Naive thymus-derived CD8-positive, alpha-beta T cell (primary cell): ENCODE results near the gene CSRP1. TPM values are rescaled to one million over a fixed set of nuclear protein-coding genes. Genes with fewer than 3 reads are reported as not detected.
A peak's percentile ranks its signal among the peaks of the same experiment; 100 is the strongest.
"Not testable (repeated sequence)": the region's sequence is repeated elsewhere in the genome, so short reads cannot be mapped to it uniquely, and the experiment has no call there.

Experiments
- ATAC-seq, 2 donors: fragments of 150-1000 bp; cut with Tn5 transposase in 1 of 2; sonication (Bioruptor Pico), chemical (Tn5 transposase) in 1 of 2; 1 replicate in 1 of 2; 2 replicates in 1 of 2; pipeline ENCODE4 v1.10.0; 2021; ENCODE audit warnings: mild to moderate bottlenecking in 2 of 2, moderate library complexity in 2 of 2
- POLR2A ChIA-PET: fragments of 350-600 bp; sonication (Branson Sonifier 250); formaldehyde crosslinking; loops from one replicate; lab custom pipeline; 2021; ENCODE audit warnings: antibody characterized with exemption; lab: Charles Lee
- DNase-seq, 10 donors: peaks; one replicate each; pipeline versions ENCODE4 v3.0.0 to v3.0.0-alpha.2; 2020 to 2022
- H3K27ac Mint-ChIP-seq, 10 donors: one replicate each; pipeline ENCODE4 v1.8.0; 2020 to 2022; ENCODE audit warnings: mild to moderate bottlenecking in 10 of 10, mixed read lengths in 10 of 10, moderate library complexity in 4 of 10, inconsistent platforms in 1 of 10
- H3K27me3 Mint-ChIP-seq, 5 donors: one replicate each; pipeline ENCODE4 v1.8.0; 2021 to 2022; ENCODE audit warnings: mixed read lengths in 5 of 5
- H3K36me3 Mint-ChIP-seq, 3 donors: one replicate each; pipeline ENCODE4 v1.8.0; 2020 to 2022; ENCODE audit warnings: mixed read lengths in 3 of 3, mild to moderate bottlenecking in 2 of 3, inconsistent platforms in 1 of 3
- H3K4me1 Mint-ChIP-seq, 4 donors: one replicate each; pipeline ENCODE4 v1.8.0; 2021 to 2022; ENCODE audit warnings: mixed read lengths in 4 of 4
- H3K4me3 Mint-ChIP-seq, 10 donors: one replicate each; pipeline ENCODE4 v1.8.0; 2020 to 2022; ENCODE audit warnings: mild to moderate bottlenecking in 10 of 10, mixed read lengths in 10 of 10, moderate library complexity in 6 of 10, inconsistent platforms in 1 of 10
- H3K9me3 Mint-ChIP-seq, 9 donors: one replicate each; pipeline ENCODE4 v1.8.0; 2020 to 2022; ENCODE audit warnings: mixed read lengths in 9 of 9, mild to moderate bottlenecking in 3 of 9, inconsistent platforms in 1 of 9, moderate library complexity in 1 of 9
- polyA plus RNA-seq, 3 donors: library from polyadenylated mRNA; unstranded; fragments of 300-500 nt; fragmentation: Illumina TruSeq; gene quantifications; one replicate each; pipeline ENCODE4 v1.2.3, GENCODE V29; 2021
- total RNA-seq, 8 experiments: library from RNA in 2 of 8; stranded (reverse) in 2 of 8; gene quantifications; one replicate each; pipeline ENCODE4 v1.2.3 and lab custom pipeline; 2021 to 2026

The CSRP1 gene
- total and polyA plus RNA-seq, 5 experiments from 2014 or later, result 21.8 to 48.2 (median 43.3) TPM

- Mint-ChIP-seq H3K4me3 (no peak overlapping the region), H3K27me3 (peaks cover 31 to 65% (median 40%) of the 10 kb centered on the region in 5 donors), H3K36me3 (peaks cover 0 to 25% (median 12%) of the 10 kb centered on the region in 3 donors), H3K27ac (no peak overlapping the region), H3K9me3 (peaks cover 0 to 2% (median 0%) of the 10 kb centered on the region in 9 donors), H3K4me1 (peaks cover 12 to 27% (median 23%) of the 10 kb centered on the region in 4 donors)
- no peak for DNase-seq
- ATAC-seq, result no peak
- POLR2A ChIA-PET, result no interaction called here
Measured at GRCh38 chr1:201535919-201536245, 29.0 kb upstream of the CSRP1 start.

DNA sequence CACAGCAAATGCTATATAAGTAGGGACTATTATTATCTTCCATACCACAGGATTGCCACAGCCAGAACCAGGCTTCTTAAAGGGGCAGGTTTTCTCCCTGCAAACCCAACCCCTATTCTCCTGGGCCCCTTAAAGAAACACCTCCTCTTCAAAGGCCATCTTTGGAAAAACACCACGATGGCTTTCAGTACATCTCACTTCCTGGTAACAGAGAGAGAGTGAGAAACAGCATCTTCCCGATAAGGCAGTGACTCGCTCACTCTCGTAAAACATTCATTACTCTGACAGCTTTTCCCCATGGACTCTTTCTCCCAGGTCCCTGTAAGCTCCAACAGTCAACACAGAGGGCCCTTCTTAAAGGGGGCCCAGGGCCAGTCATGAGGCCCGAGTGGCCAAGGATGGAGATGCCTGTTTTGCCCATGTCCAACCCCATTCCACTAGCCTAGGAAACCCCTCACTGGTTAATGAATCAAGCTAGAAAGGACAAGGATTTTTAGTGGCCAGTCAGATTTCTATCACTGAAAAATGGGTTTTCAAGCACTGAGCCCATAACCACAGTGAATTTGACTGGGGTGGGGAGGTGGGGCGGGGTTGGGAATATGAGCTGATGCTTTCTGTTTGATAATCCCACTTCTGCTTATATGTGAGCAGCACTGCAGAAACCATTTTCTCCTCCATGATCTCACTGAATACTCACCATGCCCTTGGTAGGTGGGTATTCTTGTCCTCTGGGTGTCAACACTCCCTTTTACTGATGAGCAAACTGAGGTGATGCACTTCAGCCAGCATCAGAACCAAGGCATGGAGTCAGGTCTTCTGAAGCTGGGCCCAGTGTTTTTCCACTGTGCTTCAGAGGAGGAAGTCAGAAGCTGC, 28.4 kb upstream of the CSRP1 start:
- ATAC-seq (no peak), DNase-seq (no peak)
- no peak overlapping the region for H3K27ac Mint-ChIP-seq
- H3K4me3 Mint-ChIP-seq, result peak overlapping the region in 1 of 10 donors; percentile 13
- POLR2A ChIA-PET, result no interaction called here
- peaks cover 0 to 31% (median 15%) of the 10 kb centered on the region in 3 donors for H3K36me3 Mint-ChIP-seq
- peaks cover 0 to 2% (median 0%) of the 10 kb centered on the region in 9 donors for H3K9me3 Mint-ChIP-seq
- peaks cover 27 to 59% (median 37%) of the 10 kb centered on the region in 5 donors for H3K27me3 Mint-ChIP-seq
- peaks cover 13 to 25% (median 20%) of the 10 kb centered on the region in 4 donors for H3K4me1 Mint-ChIP-seq

GRCh38 chr1:201533836-201534235, 26.9 kb upstream of the CSRP1 start:
- ATAC-seq (no peak), DNase-seq (no peak)
- peaks cover 0 to 45% (median 26%) of the 10 kb centered on the region in 3 donors for H3K36me3 Mint-ChIP-seq
- H3K27me3 Mint-ChIP-seq, result peaks cover 25 to 48% (median 31%) of the 10 kb centered on the region in 5 donors
- no peak overlapping the region for H3K27ac Mint-ChIP-seq
- no peak overlapping the region for H3K4me3 Mint-ChIP-seq
- H3K4me1 Mint-ChIP-seq, result peaks cover 8 to 17% (median 13%) of the 10 kb centered on the region in 4 donors
- POLR2A ChIA-PET, result no interaction called here
- H3K9me3 Mint-ChIP-seq, result peaks cover 0 to 2% (median 0%) of the 10 kb centered on the region in 9 donors

DNA sequence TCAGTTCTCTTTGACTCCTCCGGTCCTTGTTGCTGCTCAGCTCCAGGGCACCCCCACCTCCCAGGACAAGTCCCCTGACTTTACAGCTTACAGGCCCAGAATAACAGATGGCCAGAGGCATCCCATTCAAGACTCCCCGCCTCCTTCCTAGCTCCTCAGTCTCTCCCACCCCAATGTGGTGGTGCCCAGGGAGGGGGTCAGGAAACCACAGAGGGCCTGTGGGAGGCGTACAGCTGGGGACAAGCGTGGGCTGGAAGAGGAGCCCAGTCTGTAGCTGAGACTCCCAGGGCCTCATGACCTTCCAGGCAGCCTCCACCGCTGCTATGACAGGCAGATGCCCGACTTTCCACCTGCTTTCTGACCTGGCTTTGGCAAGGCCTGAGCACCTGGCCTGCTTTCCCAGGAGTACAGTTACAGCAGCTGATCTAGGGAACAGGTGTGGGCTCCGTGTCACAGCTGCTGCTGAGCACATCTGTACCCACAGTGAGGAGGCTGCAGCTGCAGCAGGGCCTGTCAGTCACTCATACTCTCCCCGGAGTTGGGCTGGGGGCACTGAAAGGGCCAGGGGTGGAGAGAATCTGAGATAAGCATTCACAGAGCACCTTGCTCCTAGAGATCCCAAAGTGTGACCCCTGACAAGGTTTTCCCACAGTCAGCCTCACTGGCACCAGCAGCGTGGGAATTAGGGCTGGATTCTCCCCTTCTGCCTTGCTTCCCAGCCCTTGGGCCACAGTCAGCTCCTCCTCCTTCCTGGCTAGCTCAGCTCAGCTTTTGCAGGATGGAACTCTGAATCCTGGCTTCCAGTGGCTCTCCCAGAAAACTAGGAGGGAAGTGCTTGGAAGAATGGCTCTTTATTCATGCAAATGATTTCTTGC, 24.9 kb upstream of the CSRP1 start:
- Mint-ChIP-seq H3K27me3 (peaks cover 10 to 27% (median 14%) of the 10 kb centered on the region in 5 donors), H3K27ac (no peak overlapping the region), H3K4me1 (peaks cover 0 to 7% (median 3%) of the 10 kb centered on the region in 4 donors), H3K9me3 (peaks cover 0 to 2% (median 0%) of the 10 kb centered on the region in 9 donors), H3K4me3 (no peak overlapping the region), H3K36me3 (peaks cover 0 to 54% (median 32%) of the 10 kb centered on the region in 3 donors)
- POLR2A ChIA-PET, result no interaction called here
- DNase-seq, result no peak
- ATAC-seq, result no peak

DNA sequence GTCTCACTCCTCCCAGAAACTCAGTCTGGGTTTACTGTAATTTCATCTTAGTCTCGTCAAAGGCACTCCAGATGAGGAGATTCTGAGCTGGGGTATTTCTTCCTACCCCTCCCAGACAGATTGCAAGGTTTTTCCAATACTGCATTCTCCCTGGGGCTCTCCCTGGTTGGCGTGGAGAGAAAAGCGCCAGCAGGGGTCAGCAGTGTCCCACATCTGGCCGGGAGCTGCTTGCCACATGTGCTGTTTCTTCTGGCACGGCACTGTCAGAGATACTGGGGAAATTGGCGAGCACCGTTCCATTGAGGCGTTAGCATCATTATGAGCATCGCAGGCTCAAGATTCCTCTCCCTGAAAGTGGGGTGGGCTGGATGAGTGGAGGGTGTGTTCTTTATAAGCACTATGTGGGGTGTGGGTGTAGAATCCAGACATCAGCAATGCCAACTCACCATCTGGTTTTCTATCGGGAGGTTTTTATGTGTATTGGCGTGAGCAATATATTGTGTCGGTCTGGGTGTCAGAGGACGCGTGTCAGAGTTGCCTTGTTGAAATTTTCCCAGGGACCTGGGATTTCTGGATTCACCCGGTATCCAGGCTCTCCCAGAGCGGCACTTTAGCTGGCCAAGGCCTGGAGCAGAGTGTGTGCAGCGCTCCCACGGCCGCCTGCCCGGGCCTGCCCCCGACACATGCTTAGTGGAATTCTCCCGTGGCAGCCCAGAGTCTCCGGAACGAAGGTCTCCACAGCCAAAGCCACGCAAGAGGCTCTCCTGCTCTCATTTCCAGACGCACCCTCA, 24.0 kb upstream of the CSRP1 start:
- H3K36me3 Mint-ChIP-seq, result peaks cover 0 to 57% (median 35%) of the 10 kb centered on the region in 3 donors
- H3K4me3 Mint-ChIP-seq, result no peak overlapping the region
- H3K27ac Mint-ChIP-seq, result no peak overlapping the region
- H3K4me1 Mint-ChIP-seq, result peaks cover 0 to 7% (median 3%) of the 10 kb centered on the region in 4 donors
- POLR2A ChIA-PET, result no interaction called here
- ATAC-seq, result no peak
- peaks cover 0 to 2% (median 0%) of the 10 kb centered on the region in 9 donors for H3K9me3 Mint-ChIP-seq
- no peak for DNase-seq
- H3K27me3 Mint-ChIP-seq, result peaks cover 5 to 19% (median 8%) of the 10 kb centered on the region in 5 donors

DNA sequence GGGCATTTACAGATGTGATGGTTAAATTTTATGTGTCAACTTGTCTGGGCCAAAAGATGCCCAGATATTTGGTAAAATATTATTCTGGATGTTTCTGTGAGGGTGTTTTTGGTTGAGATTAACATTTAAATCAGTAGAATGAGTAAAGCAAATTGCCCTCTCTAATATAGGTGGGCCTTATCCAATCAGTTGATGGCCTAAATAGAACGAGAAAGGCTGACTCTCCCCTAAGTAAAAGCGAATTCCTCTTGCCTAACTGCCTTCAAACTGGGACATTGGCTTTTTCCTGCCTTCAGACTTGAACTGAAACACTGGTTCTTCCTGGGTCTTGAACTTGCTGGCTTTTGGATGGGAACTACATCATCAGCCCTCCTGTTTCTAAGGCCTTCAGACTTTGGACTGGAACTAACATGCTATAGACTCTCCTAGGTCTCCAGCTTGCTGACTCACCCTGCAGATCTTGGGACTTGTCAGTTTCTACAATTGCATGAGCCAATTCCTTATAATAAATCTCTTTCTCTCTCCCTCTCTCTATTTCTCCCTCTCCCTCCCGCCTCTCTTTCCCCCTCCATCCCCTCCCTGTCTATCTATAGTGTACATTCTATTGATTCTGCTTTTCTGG, 21.8 kb upstream of the CSRP1 start:
- peaks cover 0 to 7% (median 3%) of the 10 kb centered on the region in 4 donors for H3K4me1 Mint-ChIP-seq
- peaks cover 0 to 5% (median 0%) of the 10 kb centered on the region in 9 donors for H3K9me3 Mint-ChIP-seq
- no peak overlapping the region for H3K4me3 Mint-ChIP-seq
- DNase-seq (no peak), ATAC-seq (no peak)
- H3K36me3 Mint-ChIP-seq, result peaks cover 0 to 68% (median 45%) of the 10 kb centered on the region in 3 donors
- POLR2A ChIA-PET, result no interaction called here
- no peak overlapping the region for H3K27ac Mint-ChIP-seq
- peaks cover 1 to 19% (median 3%) of the 10 kb centered on the region in 5 donors for H3K27me3 Mint-ChIP-seq

- ATAC-seq (no peak), DNase-seq (no peak)
- no peak overlapping the region for H3K4me3 Mint-ChIP-seq
- H3K27me3 Mint-ChIP-seq, result peaks cover under 1 to 16% (median 3%) of the 10 kb centered on the region in 5 donors
- peaks cover 4 to 64% (median 44%) of the 10 kb centered on the region in 3 donors for H3K36me3 Mint-ChIP-seq
- peaks cover 0 to 7% (median 3%) of the 10 kb centered on the region in 4 donors for H3K4me1 Mint-ChIP-seq
- peaks cover 0 to 9% (median 0%) of the 10 kb centered on the region in 9 donors for H3K9me3 Mint-ChIP-seq
- H3K27ac Mint-ChIP-seq, result no peak overlapping the region
- POLR2A ChIA-PET, result no interaction called here
Measured at GRCh38 chr1:201527879-201528278, 21.0 kb upstream of the CSRP1 start.

- POLR2A ChIA-PET, result no interaction called here
- Mint-ChIP-seq H3K27ac (no peak overlapping the region), H3K4me3 (no peak overlapping the region), H3K36me3 (peaks cover 10 to 61% (median 47%) of the 10 kb centered on the region in 3 donors), H3K4me1 (peaks cover 0 to 2% (median under 1%) of the 10 kb centered on the region in 4 donors), H3K9me3 (peaks cover 0 to 13% (median 2%) of the 10 kb centered on the region in 9 donors), H3K27me3 (peaks cover 0 to 1% (median 0%) of the 10 kb centered on the region in 5 donors)
- DNase-seq (no peak), ATAC-seq (no peak)
Measured at GRCh38 chr1:201525193-201525778, 18.4 kb upstream of the CSRP1 start.

DNA sequence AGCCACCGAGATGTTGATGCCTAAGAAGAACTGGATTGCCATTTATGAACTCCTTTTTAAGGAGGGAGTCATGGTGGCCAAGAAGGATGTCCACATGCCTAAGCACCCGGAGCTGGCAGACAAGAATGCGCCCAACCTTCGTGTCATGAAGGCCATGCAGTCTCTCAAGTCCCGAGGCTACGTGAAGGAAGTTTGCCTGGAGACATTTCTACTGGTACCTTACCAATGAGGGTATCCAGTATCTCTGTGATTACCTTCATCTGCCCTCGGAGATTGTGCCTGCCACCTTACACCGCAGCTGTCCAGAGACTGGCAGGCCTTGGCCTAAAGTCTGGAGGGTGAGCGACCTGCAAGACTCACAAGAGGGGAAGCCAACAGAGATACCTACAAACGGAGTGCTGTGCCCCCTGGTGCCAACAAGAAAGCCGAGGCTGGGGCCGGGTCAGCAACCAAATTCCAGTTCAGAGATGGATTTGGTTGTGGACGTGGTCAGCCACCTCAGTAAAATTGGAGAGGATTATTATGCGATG, 13.2 kb upstream of the CSRP1 start:
- H3K27me3 Mint-ChIP-seq, POLR2A ChIA-PET, H3K4me3 Mint-ChIP-seq, H3K4me1 Mint-ChIP-seq, H3K27ac Mint-ChIP-seq, DNase-seq, ATAC-seq: not testable (repeated sequence)
- H3K36me3 Mint-ChIP-seq, result peaks cover 11 to 43% (median 33%) of the 10 kb centered on the region in 3 donors
- peaks cover 0 to 13% (median 2%) of the 10 kb centered on the region in 9 donors for H3K9me3 Mint-ChIP-seq

GRCh38 chr1:201518071-201518470, 11.1 kb upstream of the CSRP1 start:
- DNase-seq (no peak), ATAC-seq (no peak)
- no peak overlapping the region for H3K27ac Mint-ChIP-seq
- no peak overlapping the region for H3K4me3 Mint-ChIP-seq
- POLR2A ChIA-PET, result no interaction called here
- no peaks in the 10 kb centered on the region for H3K27me3 Mint-ChIP-seq
- H3K36me3 Mint-ChIP-seq, result peaks cover 14 to 35% (median 28%) of the 10 kb centered on the region in 3 donors
- H3K4me1 Mint-ChIP-seq, result peaks cover 0 to 8% (median 1%) of the 10 kb centered on the region in 4 donors
- H3K9me3 Mint-ChIP-seq, result peaks cover 0 to 5% (median 0%) of the 10 kb centered on the region in 9 donors

- ATAC-seq, result no peak
- H3K9me3 Mint-ChIP-seq, result peaks cover 0 to 4% (median 0%) of the 10 kb centered on the region in 9 donors
- no peak for DNase-seq
- no peak overlapping the region for H3K27ac Mint-ChIP-seq
- H3K27me3 Mint-ChIP-seq, result no peaks in the 10 kb centered on the region
- H3K36me3 Mint-ChIP-seq, result peaks cover 13 to 34% (median 28%) of the 10 kb centered on the region in 3 donors
- POLR2A ChIA-PET, result no interaction called here
- H3K4me1 Mint-ChIP-seq, result peaks cover 0 to 8% (median 2%) of the 10 kb centered on the region in 4 donors
- H3K4me3 Mint-ChIP-seq, result no peak overlapping the region
Measured at GRCh38 chr1:201517631-201518030, 10.7 kb upstream of the CSRP1 start.
